GOT3 (cell line): ENCODE data around the gene NECTIN2.
"Not testable (repeated sequence)": the region's sequence is repeated elsewhere in the genome, so short reads cannot be mapped to it uniquely, and the experiment has no call there.

Experiments
- DNase-seq: peaks from one replicate; lab custom pipeline; 2025; ENCODE audit warnings: mixed read lengths; lab: John Stamatoyannopoulos, UW

The NECTIN2 gene

DNA sequence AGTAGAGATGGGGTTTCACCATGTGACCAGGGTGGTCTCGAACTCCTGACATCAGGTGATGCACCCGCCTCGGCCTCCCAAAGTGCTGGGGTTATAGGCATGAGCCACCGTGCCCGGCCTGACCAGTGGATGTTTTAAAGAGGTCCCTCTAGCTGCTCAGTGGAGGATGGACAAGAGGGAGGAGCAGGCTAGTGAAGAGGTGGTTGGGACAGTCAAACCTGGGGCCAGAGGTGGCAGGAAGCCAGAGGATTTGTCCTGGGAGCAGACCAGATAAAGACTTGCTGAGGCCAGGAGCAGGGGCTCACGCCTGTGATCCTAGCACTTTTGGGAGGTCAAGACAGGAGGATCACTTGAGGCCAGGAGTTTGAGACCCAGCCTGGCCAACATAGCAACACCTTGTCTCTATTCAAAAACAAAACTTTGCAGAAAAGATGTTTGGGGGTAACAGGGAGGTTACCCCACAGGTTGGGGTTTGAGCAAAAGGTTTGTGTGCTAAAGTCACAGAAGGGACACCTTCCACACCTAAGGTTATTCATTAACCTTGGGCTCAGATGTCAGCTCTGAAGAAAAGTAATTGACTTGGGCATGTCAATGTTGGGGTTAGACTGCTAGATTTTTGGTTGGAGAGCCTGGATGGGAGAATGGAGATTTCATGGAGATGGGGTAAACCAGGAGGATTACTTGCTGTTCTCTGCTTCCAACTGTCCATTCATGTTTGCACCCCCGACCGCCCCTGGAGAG, 28.2 kb upstream of the NECTIN2 start:
- DNase-seq = no peak

GRCh38 chr19:44818466-44819031, 27.5 kb upstream of the NECTIN2 start:
- DNase-seq = no peak

DNA sequence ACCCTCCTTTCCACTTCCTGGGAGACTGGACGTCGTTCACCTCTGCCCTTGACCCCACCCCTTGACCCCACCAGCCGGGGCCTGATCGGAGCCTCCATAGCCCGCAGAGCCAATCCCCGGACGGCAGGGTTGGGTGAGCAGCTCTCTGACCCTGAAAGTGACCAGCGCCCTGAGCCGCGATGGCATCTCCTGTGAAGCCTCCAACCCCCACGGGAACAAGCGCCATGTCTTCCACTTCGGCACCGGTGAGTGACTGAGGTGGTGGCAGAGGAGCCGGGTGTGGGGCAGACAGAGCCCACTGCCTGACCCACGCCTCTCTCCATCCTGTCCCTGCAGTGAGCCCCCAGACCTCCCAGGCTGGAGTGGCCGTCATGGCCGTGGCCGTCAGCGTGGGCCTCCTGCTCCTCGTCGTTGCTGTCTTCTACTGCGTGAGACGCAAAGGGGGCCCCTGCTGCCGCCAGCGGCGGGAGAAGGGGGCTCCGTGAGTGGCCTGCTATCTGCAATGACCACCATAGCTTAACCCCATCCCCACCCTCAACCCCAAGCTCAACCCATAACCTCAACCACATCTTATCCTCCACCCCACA, 26.8 kb upstream of the NECTIN2 start:
- DNase-seq = no peak

DNA sequence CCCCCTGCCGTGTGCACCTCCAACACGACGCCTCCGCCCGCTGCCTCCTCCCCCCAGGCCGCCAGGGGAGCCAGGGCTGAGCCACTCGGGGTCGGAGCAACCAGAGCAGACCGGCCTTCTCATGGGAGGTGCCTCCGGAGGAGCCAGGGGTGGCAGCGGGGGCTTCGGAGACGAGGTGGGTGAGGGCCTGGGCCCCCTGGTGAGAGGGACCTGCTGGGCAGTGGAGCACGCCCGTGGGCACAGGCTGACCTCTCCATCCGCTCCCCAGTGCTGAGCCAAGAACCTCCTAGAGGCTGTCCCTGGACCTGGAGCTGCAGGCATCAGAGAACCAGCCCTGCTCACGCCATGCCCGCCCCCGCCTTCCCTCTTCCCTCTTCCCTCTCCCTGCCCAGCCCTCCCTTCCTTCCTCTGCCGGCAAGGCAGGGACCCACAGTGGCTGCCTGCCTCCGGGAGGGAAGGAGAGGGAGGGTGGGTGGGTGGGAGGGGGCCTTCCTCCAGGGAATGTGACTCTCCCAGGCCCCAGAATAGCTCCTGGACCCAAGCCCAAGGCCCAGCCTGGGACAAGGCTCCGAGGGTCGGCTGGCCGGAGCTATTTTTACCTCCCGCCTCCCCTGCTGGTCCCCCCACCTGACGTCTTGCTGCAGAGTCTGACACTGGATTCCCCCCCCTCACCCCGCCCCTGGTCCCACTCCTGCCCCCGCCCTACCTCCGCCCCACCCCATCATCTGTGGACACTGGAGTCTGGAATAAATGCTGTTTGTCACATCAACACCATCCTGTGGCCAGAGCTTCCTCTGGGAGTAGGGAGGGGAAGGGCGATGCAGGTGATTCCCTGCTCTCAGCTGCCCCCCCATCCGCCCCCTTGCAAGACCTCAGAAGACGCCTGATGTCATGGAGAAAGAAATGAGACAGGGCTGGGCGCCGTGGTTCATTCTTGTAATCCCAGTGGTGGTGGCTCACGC, 25.2 kb upstream of the NECTIN2 start:
- DNase-seq = no peak

GRCh38 chr19:44822177-44822576, 23.9 kb upstream of the NECTIN2 start:
- no peak for DNase-seq

DNA sequence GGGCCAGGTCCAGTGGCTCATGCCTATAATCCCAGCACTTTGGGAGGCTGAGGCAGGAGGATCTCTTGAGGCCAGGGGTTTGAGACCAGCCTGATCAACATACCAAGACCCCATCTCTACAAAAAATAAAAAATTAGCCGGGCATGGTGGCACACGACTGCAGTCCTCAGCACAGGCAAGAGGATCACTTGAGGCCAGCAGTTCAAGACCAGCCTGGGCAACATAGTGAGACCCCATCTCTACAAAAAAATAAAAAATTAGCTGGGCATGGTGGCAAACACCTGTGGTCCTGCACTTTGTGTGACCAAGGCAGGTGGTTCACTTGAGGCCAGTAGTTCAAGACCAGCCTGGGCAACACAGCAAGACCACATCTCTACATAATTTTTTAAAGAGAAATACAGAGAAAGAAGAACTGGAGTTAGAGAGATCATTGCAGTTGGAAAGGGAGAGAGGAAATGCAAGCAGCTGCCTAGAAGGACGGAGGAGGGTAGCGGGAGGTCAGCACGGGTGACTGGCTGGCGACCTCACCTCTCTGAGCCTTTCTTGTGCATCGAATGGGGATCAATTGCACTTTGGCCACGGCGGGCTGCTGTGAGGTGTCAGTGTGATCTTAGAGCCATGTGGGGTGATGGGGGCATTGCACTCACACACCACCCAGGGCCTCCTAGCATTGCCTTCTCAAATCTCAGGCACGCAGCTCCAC, 23.3 kb upstream of the NECTIN2 start:
- no peak for DNase-seq

DNA sequence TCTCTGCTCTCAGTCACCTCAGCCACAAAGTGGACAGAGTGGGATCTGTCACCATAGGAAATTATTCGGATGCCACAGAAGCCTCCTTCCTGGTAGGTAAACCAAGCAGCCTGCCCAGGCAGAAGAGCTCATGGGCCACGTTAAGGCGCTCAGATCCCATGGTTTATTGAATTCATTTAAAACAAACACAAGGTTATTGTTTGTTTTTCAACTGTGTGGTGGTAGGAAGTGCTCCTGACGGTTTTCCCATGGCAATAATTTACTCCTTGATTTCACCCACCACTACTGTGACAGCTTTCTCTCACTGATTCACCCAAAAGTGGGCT, 22.8 kb upstream of the NECTIN2 start:
- no peak for DNase-seq

- DNase-seq = no peak
These were observed 21.3 kb upstream of the NECTIN2 start for GRCh38 chr19:44824761-44825160.

DNA sequence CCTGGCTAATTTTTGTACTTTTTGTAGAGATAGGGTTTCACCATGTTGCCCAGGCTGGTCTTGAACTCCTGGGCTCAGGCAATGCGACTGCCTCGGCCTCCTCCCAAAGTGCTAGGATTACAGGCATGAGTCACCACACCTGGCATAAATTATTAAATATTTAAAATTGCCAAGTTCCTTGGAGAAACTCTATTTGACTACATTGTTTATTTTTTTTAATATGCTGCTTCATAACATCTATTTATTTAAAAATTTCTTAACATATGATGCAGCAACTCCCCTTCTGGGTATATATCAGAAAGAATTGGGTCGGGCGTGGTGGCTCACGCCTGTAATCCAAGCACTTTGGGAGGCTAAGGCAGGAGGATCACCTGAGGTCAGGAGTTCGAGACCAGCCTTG, 13.2 kb upstream of the NECTIN2 start:
- not testable (repeated sequence) for DNase-seq

- DNase-seq = not testable (repeated sequence)
These were observed 11.7 kb upstream of the NECTIN2 start for GRCh38 chr19:44834399-44834798.

GRCh38 chr19:44839276-44839675, 6.8 kb upstream of the NECTIN2 start:
- DNase-seq = no peak

DNA sequence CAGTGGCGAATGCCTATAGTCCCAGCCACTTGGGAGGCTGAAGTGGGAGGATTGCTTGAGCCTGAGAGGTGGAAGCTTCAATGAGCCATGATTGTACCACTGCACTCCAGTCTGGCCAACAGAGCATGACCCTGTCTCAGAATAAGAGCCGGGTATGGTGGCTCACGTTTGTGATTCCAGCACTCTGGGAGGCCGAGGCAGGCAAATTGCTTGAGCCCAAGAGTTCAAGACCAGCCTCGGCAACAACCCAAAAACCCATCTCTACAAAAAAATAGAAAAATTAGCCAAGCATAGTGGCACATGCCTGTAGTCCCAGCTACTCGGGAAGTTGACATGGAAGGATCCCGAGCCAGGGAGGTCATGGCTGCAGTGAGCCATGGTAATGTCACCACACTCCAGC, 5.3 kb upstream of the NECTIN2 start:
- DNase-seq = no peak

GRCh38 chr19:44841231-44841630, 4.9 kb upstream of the NECTIN2 start:
- DNase-seq = no peak

DNA sequence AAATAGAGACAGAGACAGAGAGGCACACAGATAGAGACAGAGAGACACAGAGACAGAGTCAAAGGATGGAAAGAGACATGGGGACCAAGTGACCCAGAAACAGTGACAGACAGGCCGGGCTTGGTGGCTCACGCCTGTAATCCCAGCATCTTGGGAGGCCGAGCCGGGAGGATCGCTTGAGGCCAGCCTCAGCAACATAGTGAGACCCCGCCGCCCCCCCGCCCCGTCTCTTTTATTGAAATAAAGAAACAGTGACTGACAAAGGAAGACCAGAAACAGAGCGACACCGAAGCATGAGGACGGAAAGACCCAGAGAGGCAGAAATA, 848 bp upstream of the NECTIN2 start:
- no peak for DNase-seq

- DNase-seq = no peak
These were observed 502 bp downstream of the NECTIN2 start for GRCh38 chr19:44846455-44847143.

DNA sequence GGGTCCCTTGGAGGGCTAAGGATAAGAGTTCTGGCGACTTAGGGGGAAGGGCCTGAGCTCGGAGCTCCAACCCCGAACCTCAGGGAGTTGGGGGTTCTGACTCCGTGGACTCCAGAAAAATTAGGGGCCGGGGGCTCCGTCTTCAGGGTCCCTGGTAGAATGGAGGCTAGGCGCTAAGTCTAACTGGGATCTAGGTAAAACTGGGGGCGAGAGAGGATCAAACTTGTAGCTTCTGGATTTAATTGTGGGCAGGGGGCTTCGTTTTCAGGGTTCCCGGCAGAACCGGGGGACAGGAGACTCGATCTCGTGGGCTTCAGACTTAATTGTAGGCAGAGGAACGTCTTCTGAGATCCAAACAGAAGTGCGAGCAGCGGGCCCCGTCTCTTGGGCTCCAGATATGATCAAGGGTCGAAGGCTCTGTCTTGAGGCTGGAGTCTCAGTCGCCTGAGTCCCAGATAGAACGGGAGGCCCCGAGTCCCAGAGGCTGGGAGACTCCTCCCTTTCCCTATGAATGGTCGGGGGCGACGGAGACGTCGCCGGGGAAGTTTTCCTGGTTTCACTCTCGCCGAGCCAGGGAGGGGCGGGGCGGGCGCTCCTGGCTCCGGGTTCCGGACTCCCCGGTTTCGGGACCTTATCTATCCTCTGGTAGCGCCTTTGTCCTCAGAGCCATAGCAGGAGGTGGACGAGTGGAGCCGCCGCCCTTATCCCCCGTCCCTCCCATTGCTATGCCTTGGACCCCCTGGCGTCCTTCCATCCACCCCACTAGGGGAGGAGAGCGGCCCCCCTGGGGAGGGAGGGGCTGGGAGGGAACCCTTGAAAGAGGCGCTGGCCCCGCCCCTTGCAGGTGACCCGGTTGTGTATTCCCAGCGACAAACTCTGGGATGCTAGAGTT, 1.3 kb downstream of the NECTIN2 start:
- no peak for DNase-seq

DNA sequence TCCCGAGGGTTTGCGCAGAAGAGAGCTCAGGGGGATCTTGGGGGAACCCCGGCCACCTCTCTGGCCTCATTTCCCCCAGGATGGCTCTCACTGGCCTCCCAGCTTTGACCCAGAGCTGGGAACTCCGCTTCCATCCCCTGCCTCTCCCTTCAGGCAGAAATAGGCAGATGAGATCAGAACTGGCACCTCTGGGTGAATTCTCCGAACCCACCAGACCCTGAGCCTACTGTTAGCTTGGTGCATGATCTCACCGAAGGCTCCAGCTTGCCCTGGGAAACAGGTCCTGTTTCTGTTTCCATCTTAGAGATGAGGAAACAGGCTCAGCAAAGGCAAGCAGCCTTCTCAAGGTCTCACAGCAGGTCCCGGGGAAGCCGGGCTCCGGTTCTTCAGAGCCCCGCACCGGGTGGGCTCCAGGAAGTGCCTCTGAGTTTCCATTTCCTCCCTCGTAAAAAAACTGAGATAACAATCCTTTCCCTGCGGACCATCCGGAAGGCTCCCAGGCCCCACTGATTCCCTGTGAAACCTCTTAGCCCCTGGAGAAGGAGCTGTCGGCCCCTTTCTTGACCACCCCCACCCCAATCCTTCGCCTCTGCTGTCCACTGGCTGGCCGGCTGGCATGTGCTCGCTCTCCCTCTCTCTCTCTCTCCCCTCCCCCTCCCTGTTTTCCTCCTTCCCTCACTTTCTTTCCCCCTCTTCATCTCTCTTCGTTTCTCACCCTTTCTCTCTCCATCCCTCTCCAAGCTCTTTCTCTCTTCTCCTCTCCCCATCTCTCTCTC, 2.1 kb downstream of the NECTIN2 start:
- no peak for DNase-seq

DNA sequence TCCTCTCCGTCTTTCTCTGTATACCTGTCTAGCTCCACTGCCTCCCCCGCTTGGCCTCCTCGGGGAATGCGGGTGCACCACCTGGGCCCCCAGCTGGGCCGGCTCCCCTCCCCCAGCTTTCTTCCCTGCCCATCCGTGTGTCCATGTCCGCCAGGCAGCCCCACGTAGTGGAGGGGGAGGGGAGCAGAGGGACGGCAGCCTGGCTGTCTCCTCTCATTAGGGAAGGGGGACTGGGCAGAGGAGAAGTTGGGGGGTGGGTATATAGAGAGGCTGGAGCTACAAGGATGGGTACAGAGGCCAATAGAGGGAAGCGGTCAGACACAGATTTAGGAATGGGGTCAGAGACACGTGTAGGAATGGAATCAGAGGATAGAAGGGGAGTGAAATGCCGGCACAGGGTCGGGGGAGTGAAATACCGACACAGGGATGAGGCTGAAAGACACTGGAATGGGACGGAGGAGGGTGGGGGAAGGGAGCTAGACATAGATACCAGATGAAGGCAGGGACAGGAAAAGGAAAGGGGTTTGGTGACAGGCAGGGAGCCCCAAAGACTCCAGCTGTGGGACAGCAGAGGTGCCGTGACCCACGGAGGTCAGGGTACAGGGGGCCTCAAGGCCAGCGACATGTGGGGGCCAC, 2.8 kb downstream of the NECTIN2 start:
- DNase-seq = no peak

DNA sequence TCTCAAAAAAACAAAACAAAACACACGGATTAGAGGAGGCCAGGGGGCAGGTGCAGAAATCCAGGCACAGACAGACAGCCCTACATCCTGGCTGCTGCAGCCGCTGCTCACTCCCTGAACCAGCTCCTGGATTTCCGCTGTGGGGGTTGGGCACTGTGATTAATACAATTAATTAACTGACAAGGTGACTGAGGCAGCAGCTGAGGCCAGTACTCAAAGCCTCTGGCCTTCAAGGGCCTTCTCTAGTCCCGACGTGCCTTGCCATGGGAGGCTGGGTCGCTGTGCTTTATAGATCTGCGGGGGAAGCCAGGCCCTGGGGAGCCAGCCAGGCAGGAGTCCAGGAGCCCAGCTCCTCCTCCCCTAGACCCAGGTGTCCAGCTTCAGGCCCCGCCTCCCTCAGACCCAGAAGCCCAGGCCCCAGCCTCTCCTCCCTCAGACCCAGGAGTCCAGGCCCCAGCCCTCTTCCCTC, 4.6 kb downstream of the NECTIN2 start:
- no peak for DNase-seq
